Aorta (tissue), 5 donors: ENCODE results near the gene AHRR. TPM values are rescaled to one million over a fixed set of nuclear protein-coding genes. Genes with fewer than 3 reads are reported as not detected.

ENCODE experiments used
- ATAC-seq: fragments of 200-7000 bp; cut with Tn5 transposase; one replicate; pipeline ENCODE4 v1.9.1; 2022; ENCODE audit warnings: moderate library complexity; ENCODE audit not compliant: low FRiP score
- DNase-seq, 2 donors: peaks; one replicate each; pipeline ENCODE4 v3.0.0-alpha.2; 2020
- H3K27ac ChIP-seq, 2 donors: one replicate each; pipeline ENCODE4 v1.5.1; 2013; ENCODE audit warnings: low read length in 2 of 2, mild to moderate bottlenecking in 2 of 2, moderate library complexity in 2 of 2, control low read depth in 1 of 2, inconsistent platforms in 1 of 2, low read depth in 1 of 2
- H3K27me3 ChIP-seq, 2 donors: one replicate each; pipeline ENCODE4 v1.6.1; 2013; ENCODE audit warnings: control low read depth in 1 of 2, low read length in 1 of 2, mild to moderate bottlenecking in 1 of 2, moderate library complexity in 1 of 2; ENCODE audit not compliant: insufficient read depth in 2 of 2, control insufficient read depth in 1 of 2
- H3K36me3 ChIP-seq, 2 donors: one replicate each; pipeline ENCODE4 v1.6.1; 2013; ENCODE audit warnings: control low read depth in 1 of 2, low read length in 1 of 2, mild to moderate bottlenecking in 1 of 2; ENCODE audit not compliant: insufficient read depth in 2 of 2, control insufficient read depth in 1 of 2
- H3K4me1 ChIP-seq, 2 donors: one replicate each; pipeline ENCODE4 v1.6.1; 2013; ENCODE audit warnings: low read length in 2 of 2, control low read depth in 1 of 2, mild to moderate bottlenecking in 1 of 2, moderate library complexity in 1 of 2; ENCODE audit not compliant: insufficient read depth in 2 of 2, control insufficient read depth in 1 of 2
- H3K4me3 ChIP-seq, 2 donors: one replicate each; pipeline ENCODE4 v1.5.1; 2013; ENCODE audit warnings: low read length in 2 of 2, control low read depth in 1 of 2, mild to moderate bottlenecking in 1 of 2
- H3K9me3 ChIP-seq: one replicate; pipeline ENCODE4 v1.6.1; 2013; ENCODE audit warnings: mild to moderate bottlenecking, low read length; ENCODE audit not compliant: control insufficient read depth
- WGBS, 2 donors: extraction: QIAGEN DNeasy Blood & Tissue Kit; methylation state at CpG; one replicate each; pipeline ENCODE4 v1.1.7; 2013; 5-methylcytosine and 5-hydroxymethylcytosine counted together
- intact Hi-C, 2 donors: fragments of 100-400 bp; cut with DNase I; formaldehyde crosslinking; loops; one replicate each; pipeline versions ENCODE4 v1.14.2 to v1.15.0; 2022
- polyA plus RNA-seq, 2 donors: library from polyadenylated mRNA; stranded (reverse); fragments of 200-250 nt; gene quantifications; one replicate each; pipeline ENCODE4 v1.2.3, GENCODE V29; 2013
- total RNA-seq, 2 donors: library from RNA; stranded (reverse); fragmentation: NEBNext Ultra II Directional; extraction: Animal tissue kit (Norgen Biotek cat#: 25700); gene quantifications; one replicate each; pipeline ENCODE4 v1.2.1, GENCODE V29; 2021
- donor health status: healthy with polysubstance abuse.
- donor health status: Bipolar disorder and iron deficiency.
- donor health status: DM: no; HTN: no; CAD: no.
- donor health status: DM: no; HTN: no; CAD: no.
- donor health status: DM: yes; HTN: yes; CAD: no.

The AHRR gene
- total and polyA plus RNA-seq, 4 donors = 0.13 to 3.8 (median 1.7) TPM

DNA sequence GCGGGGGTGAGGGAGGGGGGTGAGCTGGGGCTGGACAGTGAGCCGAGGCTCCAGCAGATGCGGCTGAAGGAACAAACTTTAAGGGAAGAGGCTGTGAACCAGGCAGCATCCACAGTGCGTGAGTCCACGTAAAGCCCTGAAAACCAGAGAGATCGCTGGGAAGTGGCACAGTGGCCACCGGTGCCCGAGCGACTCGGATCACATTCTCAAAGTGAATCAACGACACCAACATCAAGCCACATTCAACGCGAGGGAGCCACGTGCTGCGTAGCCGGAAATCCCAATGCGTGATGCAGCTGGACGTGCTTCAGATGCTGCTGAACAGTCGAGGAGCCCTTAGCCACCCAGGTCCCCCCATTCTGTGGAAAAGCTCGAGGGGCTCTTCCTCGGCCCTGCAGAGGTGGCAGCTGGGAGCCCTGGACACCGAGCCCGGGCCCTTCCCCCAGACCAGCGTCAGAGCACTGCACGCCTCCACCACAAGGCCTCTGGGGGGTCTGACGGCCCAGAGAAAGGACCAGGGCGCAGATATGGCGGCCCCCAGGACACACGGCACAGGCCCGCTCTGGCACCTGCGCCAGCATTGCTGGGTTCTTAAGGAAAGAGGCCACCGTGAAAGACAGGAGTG is 67.8 kb downstream of the AHRR start:
- DNase-seq (peak; percentile 33 to 52), ATAC-seq (no peak)
- Histone ChIP-seq H3K27me3 (no peaks in the 10 kb centered on the region), H3K27ac (no peak overlapping the region), H3K4me1 (no peaks in the 10 kb centered on the region), H3K36me3 (no peaks in the 10 kb centered on the region), H3K4me3 (no peak overlapping the region), H3K9me3 (no peaks in the 10 kb centered on the region)
- intact Hi-C loops = no loop called here
- WGBS, 2 donors = 90 to 93% methylated on average over 32 of the region's 32 CpGs

DNA sequence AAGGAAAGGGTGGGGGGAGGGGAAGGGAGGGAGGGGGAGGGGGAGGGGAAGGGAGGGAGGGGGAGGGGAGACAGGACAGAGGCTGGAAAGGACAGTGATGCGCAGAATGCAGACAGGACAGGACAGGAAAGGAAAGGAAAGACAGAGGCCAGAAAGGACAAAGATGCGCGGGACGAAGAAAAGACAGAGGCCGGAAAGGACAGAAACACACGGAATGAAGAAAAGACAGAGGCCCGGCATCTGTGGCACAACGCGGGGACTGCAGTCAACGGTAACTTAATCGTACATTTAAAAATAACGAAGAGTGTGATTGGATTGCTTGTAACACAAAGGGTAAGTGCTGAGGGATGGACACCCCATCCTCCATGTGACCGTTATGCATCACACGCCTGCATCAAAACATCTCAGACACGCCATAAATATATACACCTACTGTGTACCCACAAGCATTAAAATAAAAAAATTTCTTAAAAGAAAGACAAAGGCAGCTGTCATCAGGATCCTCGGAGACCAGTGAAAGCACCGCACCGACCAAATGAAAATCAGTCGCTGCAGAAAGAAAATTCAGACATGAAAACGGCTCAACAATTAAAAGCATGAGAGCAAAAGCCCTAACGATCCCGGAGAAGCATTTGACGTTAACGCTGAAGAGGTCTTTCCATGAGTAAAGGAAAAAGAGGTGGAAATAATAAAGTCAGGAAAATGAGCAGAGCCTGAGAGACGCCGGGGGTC is 68.5 kb downstream of the AHRR start:
- Histone ChIP-seq H3K4me1 (no peaks in the 10 kb centered on the region), H3K4me3 (no peak overlapping the region), H3K9me3 (no peaks in the 10 kb centered on the region), H3K27ac (no peak overlapping the region), H3K36me3 (no peaks in the 10 kb centered on the region), H3K27me3 (no peaks in the 10 kb centered on the region)
- 83 to 86% methylated on average over 26 of the region's 26 CpGs for WGBS, 2 donors
- ATAC-seq (no peak), DNase-seq (peak; percentile 9 to 14)
- intact Hi-C loops = no loop called here

DNA sequence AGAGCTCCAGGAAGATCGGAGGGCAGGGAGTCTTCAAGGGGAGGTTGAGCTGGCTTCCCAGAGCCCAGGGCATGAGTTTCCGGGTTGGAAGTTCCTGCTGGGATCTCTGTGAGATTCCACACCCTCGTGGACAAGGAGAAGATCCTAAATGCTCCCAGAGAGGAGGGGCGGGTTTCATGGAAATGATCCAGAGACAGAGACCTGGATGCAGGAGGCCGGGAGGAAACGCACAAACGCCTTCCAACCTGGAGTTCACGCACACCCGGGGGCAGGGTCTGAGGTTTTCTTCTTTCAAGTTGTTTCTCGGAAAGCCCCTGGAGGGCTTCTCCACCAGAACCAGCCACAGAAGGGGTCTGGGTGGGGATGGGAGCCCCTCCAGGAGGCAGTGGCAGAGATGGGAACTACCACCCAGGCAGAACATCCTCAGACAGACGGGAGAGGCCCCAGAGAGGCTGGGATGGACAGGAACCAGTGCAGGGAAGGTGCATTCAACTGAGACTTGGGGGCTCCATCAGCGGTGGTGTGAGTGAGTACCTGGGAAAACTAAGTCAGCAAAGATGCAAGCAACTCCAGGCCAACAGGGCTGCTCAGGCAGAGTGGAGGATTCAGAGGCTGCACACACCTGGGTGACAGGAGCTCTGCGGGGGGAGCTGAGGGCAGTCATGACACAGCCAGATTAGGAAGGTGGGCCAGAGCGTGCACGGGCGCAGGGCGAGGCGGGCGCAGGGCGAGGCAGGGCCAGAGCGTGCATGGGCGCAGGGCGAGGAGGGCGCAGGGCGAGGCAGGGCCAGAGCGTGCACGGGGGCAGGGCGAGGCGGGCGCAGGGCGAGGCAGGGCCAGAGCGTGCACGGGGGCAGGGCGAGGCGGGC is 69.3 kb downstream of the AHRR start:
- intact Hi-C loops = no loop called here
- ATAC-seq (no peak), DNase-seq (peak; percentile 30 to 61)
- no peaks in the 10 kb centered on the region for H3K9me3 ChIP-seq
- no peaks in the 10 kb centered on the region for H3K4me1 ChIP-seq
- no peak overlapping the region for H3K4me3 ChIP-seq
- WGBS, 2 donors = 66 to 83% methylated on average over 34 to 35 of the region's 35 CpGs
- H3K36me3 ChIP-seq = no peaks in the 10 kb centered on the region
- no peaks in the 10 kb centered on the region for H3K27me3 ChIP-seq
- no peak overlapping the region for H3K27ac ChIP-seq

DNA sequence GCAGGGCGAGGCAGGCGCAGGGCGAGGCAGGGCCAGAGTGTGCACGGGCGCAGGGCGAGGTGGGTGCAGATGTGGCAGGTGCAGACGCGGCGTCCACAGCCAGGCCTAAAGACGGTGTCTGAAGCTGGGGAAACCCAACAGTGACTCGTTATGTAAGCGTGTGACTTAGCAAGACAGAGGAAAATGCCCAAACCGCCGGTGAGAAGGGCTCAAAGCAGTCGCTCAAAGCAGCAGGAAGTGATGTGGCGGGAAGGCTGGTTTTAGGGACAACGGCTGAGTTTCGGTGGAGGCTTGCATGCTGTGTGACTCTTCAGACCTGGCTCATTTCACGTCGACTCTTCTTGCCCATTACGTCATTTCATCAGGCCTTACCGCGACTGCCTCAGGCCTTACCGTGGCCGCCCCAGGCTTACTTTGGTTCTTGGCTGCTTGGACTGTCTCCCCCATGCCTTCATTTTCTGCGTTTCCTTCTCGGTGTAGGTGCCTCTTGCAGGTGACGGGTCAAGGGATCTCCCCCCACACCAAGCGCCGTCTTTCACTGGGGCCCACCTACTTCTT is 71.0 kb downstream of the AHRR start:
- Histone ChIP-seq H3K4me1 (no peaks in the 10 kb centered on the region), H3K27ac (no peak overlapping the region), H3K27me3 (no peaks in the 10 kb centered on the region), H3K4me3 (no peak overlapping the region), H3K36me3 (no peaks in the 10 kb centered on the region), H3K9me3 (no peaks in the 10 kb centered on the region)
- DNase-seq = peak; percentile 39 to 53
- ATAC-seq = no peak
- 83 to 84% methylated on average over 30 of the region's 30 CpGs for WGBS, 2 donors
- intact Hi-C loops = no loop called here

DNA sequence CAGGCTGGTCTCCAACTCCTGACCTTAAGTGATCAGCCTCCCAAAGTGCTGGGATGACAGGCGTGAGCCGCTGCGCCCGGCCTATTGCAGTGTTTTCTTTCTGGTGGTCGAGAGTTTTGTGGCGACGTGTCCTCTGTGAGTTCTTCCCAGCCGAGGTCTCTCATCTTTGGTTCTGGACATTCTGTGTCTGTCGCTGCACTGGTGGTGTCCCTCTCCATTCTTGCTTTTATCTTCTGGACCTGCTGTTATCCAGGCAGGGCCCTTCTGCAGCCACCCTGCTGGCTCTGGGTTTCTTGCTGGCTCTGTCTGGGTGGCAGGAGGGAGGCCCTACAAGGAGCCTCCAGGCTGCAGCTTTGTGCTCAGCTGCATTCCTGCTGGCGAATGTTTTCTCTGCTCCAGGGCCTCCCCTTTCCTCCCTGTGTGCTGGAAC is 72.3 kb downstream of the AHRR start:
- Histone ChIP-seq H3K4me3 (no peak overlapping the region), H3K36me3 (no peaks in the 10 kb centered on the region), H3K27ac (no peak overlapping the region), H3K27me3 (no peaks in the 10 kb centered on the region), H3K4me1 (no peaks in the 10 kb centered on the region), H3K9me3 (no peaks in the 10 kb centered on the region)
- 88 to 91% methylated on average over 10 of the region's 10 CpGs for WGBS, 2 donors
- intact Hi-C loops = no loop called here
- DNase-seq (peak in 1 of 2 donors; percentile 24), ATAC-seq (no peak)

DNA sequence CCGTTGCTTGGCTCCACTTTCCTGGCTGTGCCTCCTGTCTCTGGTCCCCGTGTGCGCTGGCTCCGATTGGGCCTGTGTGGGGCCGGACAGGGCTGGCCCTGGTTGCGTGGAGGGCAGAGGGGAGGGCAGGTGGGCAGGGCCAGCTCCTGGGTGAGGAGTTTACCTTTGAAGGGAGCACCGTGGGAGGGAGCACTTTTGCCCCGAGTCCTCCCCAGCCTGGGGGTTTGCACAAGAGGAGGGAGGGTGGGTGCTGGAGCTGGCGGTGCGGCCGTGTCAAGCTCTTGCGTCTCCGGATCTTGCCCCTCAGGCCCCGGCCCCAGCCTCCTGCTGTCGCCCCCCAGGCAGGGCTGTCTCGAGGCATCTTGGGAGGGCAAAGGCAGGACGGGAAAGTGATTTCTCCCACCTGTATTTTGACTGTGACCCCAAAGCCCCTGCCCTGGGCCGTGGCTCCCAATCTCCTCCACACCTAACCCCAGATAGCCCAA is 73.2 kb downstream of the AHRR start:
- no peak for ATAC-seq
- no peak overlapping the region for H3K27ac ChIP-seq
- H3K36me3 ChIP-seq = no peaks in the 10 kb centered on the region
- DNase-seq = peak; percentile 35 to 59
- intact Hi-C loops = no loop called here
- H3K4me1 ChIP-seq = no peaks in the 10 kb centered on the region
- no peaks in the 10 kb centered on the region for H3K27me3 ChIP-seq
- H3K4me3 ChIP-seq = no peak overlapping the region
- 82 to 85% methylated on average over 16 to 18 of the region's 18 CpGs for WGBS, 2 donors
- no peaks in the 10 kb centered on the region for H3K9me3 ChIP-seq

DNA sequence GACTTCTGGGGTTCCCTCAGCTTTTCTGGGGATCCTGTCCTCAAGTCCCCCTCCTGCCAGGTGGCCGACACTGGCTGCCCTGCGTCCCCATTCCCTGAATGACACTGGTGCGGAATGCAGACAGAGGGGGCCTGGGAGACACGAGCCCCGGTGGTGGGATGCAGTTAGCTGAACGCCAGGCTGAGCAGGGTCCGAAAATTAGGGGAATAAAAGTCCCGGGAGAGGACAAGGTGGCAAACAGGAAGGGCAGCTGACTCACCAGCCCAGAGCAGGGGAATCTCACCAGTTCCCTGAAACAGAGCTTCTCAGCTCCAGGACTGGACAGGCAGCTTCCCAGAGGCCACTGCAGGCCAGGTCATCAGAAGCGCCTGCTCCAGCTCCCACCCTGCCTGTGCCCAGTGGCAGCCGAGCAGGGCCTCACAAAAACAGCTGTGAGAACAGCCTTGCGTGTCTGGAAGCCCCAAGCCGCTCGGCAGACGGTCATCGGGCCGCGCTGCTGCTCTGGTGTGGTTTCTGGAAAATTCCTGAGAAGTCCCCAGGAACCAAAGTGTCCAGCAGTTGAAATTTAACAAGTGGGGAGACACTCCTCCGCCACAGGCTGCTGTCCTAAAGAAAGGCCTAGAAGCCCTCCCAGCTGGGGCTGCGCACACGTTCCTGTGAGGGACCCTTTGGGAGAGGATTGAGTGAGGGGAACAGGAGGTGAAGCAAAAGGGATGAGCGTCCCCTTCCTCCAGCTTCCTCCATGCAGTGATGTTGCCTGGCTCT is 73.8 kb downstream of the AHRR start:
- H3K9me3 ChIP-seq = no peaks in the 10 kb centered on the region
- H3K36me3 ChIP-seq = no peaks in the 10 kb centered on the region
- WGBS, 2 donors = 74 to 79% methylated on average over 20 to 21 of the region's 21 CpGs
- H3K27me3 ChIP-seq = no peaks in the 10 kb centered on the region
- H3K27ac ChIP-seq = no peak overlapping the region
- DNase-seq (peak; percentile 33 to 43), ATAC-seq (no peak)
- no peaks in the 10 kb centered on the region for H3K4me1 ChIP-seq
- intact Hi-C loops = no loop called here
- no peak overlapping the region for H3K4me3 ChIP-seq
